Stimulated activated CD4-positive, alpha-beta T cell treated with anti-CD3 and anti-CD28 coated beads, Interleukin-2, amount 100 ng/mL, for 48 hours (primary cell): Measurements from ENCODE around the gene ENDOG.
"Not testable (repeated sequence)": the region's sequence is repeated elsewhere in the genome, so short reads cannot be mapped to it uniquely, and the experiment has no call there.

ENCODE experiments used
- DNase-seq, 2 donors: peaks; one replicate each; pipeline ENCODE4 v3.0.0-alpha.2; 2020

Gene ENDOG

GRCh38 chr9:128829477-128830251 is 11.4 kb downstream of the ENDOG start, which contains the start of gene SPOUT1:
SPOUT1 (minus strand) TSS chr9:128829794; CDS start chr9:128829780, 14 bp downstream.
- peak; percentile 93 to 94 for DNase-seq

GRCh38 chr9:128833696-128834095 is 15.4 kb downstream of the ENDOG start:
- DNase-seq, result no peak

DNA sequence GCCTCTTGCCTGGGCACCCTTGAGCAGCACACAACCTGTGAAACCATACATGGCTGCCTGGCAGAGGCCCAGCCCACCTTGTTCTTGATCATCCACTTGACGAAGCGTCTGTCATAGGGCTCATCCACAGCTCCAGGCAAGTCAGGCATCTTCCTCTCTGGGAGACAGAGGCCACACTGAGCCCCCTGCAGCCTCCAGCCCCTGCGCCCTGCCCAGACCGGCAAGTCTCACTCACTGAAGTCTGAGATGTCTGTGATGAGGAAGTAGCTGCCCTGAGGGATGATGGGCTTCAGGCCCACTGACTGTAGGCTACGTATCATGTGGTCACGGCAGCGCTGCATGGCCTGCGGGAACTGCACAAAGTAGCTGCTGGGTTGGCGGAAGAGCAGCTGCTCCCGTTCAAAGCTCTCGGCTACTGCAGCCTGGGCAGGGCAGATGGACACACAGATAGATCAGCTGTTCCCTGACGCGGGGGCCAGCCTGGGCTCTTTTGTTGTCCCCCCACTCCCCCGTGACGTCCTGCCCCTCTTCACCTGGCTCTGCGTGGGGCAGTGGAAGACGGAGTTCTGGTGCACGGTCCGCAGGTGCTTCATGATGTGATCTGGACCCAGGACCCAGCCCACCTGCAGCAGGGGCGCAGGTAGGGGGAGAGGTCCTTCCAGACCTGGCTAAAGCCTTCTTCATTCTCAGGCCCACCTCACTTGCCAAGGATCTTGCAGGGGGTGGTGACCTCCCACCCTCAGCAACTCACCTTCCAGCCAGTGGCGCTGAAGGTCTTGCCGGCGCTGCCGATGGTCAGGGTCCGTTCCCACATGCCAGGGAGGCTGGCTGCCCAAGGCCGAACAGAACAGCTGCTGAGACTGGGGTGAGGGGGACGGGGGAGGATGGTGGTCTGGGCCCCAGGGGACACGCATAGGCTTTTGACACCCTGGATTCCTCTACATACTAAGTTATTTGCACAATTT is 17.2 kb downstream of the ENDOG start:
- no peak for DNase-seq

DNA sequence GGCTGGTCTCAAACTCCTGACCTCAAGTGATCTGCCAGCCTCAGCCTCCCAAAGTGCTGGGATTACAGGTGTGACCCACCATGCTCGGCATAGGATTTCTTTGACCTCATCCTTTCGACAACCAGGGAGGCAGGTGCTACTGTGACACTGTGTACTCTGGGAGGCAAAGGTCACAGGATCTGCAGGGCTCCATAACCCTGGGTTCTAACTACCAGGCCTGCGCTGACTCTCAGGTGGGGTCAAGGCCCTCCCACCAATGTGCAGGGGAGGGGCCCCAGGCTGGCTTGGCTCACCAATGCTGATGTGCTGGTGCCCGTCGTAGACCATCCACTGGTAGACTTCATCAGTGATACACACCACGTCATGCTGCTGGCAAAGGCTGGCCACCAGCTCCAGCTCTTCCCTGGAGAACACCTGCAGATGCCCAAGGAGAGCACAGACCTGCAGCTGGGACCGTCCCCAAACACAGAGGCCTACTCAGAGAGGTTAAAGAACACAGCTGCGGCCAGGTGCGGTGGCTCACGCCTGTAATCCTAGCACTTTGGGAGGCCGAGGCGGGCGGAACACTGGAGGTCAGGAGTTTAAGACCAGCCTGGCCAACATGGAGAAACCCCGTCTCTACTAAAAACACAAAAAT is 18.3 kb downstream of the ENDOG start:
- no peak for DNase-seq

DNA sequence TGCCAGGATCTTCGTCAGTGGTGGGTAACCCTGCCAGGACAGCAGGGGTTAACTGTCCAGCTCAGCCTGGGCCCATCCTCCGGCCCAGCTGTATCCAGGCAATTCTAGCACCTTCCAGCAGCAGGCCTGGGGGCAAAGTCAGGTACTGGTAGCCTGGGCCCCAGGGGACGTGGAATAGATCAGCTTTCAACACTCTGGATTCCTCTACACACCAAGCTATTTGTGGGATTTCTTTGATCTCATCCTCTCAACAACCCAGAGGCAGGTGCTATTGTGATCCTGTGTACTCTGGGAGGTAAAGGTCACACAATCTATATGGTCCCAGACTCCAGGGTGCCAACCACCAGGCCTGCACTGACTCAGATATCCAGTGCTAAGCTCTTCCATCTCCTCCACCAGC is 20.0 kb downstream of the ENDOG start:
- no peak for DNase-seq

GRCh38 chr9:128840524-128840923 is 22.2 kb downstream of the ENDOG start:
- DNase-seq, result no peak

DNA sequence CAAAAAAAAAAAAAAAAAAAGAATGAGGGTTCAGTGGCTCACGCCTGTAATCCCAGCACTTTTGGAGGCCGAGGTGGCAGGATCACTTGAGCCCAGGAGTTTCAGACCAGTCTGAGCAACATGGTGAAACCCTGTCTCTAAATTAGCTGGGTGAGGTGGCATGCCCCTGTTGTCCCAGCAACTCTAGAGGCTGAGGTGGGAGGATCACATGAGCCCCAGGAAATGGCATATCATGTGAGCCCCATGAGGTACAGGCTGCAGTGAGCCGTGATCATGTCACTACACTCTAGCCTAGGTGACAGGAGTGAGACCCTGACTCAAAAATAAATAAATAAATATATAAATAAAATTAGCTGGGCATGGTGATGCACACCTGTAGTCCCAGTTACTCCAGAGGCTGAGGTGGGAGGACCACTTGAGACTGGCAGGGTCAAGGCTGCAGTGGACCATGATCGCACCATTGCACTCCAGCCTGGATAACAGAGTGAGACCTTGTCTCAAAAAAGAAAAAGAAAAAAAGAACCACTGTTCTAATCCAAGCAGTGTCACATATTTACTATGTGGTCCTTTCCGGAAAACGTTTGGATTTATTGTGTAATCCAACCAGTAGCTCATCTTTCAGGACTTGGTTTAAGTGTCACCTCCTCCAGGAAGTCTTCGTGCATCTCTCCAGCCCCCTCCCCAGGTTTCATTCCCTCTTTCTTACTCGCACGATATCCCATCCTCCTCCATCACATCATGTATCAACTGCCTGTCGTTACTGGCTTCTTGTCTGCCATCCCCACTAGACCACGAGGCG is 23.6 kb downstream of the ENDOG start:
- no peak for DNase-seq

- DNase-seq, result not testable (repeated sequence)
Measured at GRCh38 chr9:128843171-128843570, 24.9 kb downstream of the ENDOG start.

DNA sequence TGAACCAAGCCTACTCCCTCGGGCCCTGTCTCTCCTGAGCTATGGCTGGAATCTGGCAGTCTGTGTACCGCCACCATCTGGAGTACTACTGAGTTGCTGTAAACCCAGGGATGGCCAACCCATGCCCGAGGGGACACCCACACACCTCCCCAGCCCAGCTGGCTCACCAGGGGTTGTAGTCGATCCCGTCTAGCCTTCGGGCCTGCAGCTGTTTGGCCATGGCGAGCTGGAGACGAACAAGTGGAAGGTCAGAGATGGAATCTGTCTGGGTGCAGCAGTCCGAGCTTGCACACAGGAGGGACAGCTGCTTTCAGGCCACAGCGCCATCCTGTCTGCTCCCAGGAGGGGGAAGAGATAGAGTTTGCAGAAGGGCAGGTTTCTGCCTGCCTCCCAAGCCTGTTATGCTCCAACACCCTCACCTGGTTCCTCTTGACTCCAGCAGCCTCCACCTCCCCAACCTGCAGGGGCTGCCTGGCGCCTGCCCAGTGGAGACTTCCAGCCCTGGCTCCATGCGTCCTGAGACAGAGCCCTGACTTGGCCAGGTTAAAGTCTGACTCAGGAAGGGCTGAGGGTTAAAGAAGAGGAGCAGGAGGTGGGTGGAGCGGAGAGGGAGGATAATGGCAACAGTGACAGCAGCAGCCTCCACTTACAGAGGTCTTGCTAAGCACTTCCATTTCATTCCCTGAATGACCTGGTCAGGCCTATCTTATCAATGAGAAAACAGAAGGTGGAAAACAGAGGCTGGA is 27.1 kb downstream of the ENDOG start:
- no peak for DNase-seq

- DNase-seq, result no peak
Measured at GRCh38 chr9:128846680-128847030, 28.4 kb downstream of the ENDOG start.

- DNase-seq, result no peak
Measured at GRCh38 chr9:128847803-128848202, 29.5 kb downstream of the ENDOG start.

GRCh38 chr9:128851024-128851423 is 32.7 kb downstream of the ENDOG start:
- not testable (repeated sequence) for DNase-seq

- not testable (repeated sequence) for DNase-seq
Measured at GRCh38 chr9:128851779-128852600, 33.7 kb downstream of the ENDOG start.

DNA sequence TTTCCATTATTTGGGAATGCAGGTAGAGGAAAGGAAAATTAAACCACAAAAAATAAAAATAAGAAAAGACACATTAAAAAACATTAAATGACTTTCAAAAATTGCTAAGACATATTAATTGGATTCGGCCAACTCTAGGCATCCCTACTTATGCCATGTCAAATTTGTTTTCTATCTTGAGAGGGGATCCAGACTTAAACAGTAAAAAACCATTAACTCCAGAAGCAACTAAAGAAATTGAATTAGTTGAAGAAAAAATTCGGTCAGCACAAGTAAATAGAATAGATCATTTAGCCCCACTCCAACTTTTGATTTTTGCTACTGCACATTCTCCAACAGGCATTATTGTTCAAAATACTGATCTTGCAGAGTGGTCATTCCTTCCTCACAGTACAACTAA is 34.3 kb downstream of the ENDOG start:
- DNase-seq, result not testable (repeated sequence)

- not testable (repeated sequence) for DNase-seq
Measured at GRCh38 chr9:128854454-128854853, 36.2 kb downstream of the ENDOG start.

GRCh38 chr9:128858476-128858875 is 40.2 kb downstream of the ENDOG start:
- DNase-seq, result not testable (repeated sequence)

- DNase-seq, result no peak
Measured at GRCh38 chr9:128860937-128861336, 42.6 kb downstream of the ENDOG start.

- no peak for DNase-seq
Measured at GRCh38 chr9:128861501-128861900, 43.2 kb downstream of the ENDOG start.

GRCh38 chr9:128862401-128862851 is 44.1 kb downstream of the ENDOG start:
- DNase-seq, result no peak

- DNase-seq, result peak; percentile 86 to 93
Measured at GRCh38 chr9:128863647-128864046, 45.3 kb downstream of the ENDOG start.
